ENCODE measurements around the gene KLF13.

KLF13 gene

GRCh38 chr15:31384568-31384967 is 57.9 kb downstream of the KLF13 start:
- no peak for DNase-seq

- DNase-seq: peak in 1 of 5 experiments; percentile 33
These were observed 59.1 kb downstream of the KLF13 start for GRCh38 chr15:31385736-31386135.

- DNase-seq: peak in 1 of 5 experiments; percentile 51
These were observed 60.5 kb downstream of the KLF13 start for GRCh38 chr15:31387092-31387478.

GRCh38 chr15:31387479-31388118 is 61.0 kb downstream of the KLF13 start:
- DNase-seq: peak in 2 of 5 experiments; percentile 45 to 77

GRCh38 chr15:31389576-31389975 is 62.9 kb downstream of the KLF13 start:
- no peak for DNase-seq

GRCh38 chr15:31390029-31390428 is 63.4 kb downstream of the KLF13 start:
- DNase-seq: no peak

GRCh38 chr15:31390777-31391486 is 64.3 kb downstream of the KLF13 start:
- no peak for DNase-seq

- DNase-seq: peak; percentile 60 to 86 (median 70)
These were observed 65.3 kb downstream of the KLF13 start for GRCh38 chr15:31391687-31392671.

- DNase-seq: no peak
These were observed 66.2 kb downstream of the KLF13 start for GRCh38 chr15:31392761-31393401.

GRCh38 chr15:31393444-31394091 is 66.9 kb downstream of the KLF13 start:
- no peak for DNase-seq

GRCh38 chr15:31396881-31397560 is 70.4 kb downstream of the KLF13 start:
- no peak for DNase-seq

- DNase-seq: no peak
These were observed 71.4 kb downstream of the KLF13 start for GRCh38 chr15:31397851-31398661.

- DNase-seq: no peak
These were observed 72.2 kb downstream of the KLF13 start for GRCh38 chr15:31398677-31399301.

GRCh38 chr15:31399544-31400171 is 73.0 kb downstream of the KLF13 start:
- DNase-seq: no peak

- no peak for DNase-seq
These were observed 73.7 kb downstream of the KLF13 start for GRCh38 chr15:31400222-31400927.

- DNase-seq: no peak
These were observed 74.6 kb downstream of the KLF13 start for GRCh38 chr15:31401282-31401681.

GRCh38 chr15:31402003-31402402 is 75.4 kb downstream of the KLF13 start:
- DNase-seq: no peak

- no peak for DNase-seq
These were observed 75.9 kb downstream of the KLF13 start for GRCh38 chr15:31402511-31403056.

- no peak for DNase-seq
These were observed 76.5 kb downstream of the KLF13 start for GRCh38 chr15:31403096-31403495.
